Adrenal gland (tissue), 12 donors: ENCODE results near the gene DDX21. TPM values are rescaled to one million over a fixed set of nuclear protein-coding genes. Genes with fewer than 3 reads are reported as not detected.
"Not testable (repeated sequence)": the region's sequence is repeated elsewhere in the genome, so short reads cannot be mapped to it uniquely, and the experiment has no call there.

Source experiments
- DNase-seq, 7 donors: peaks; one replicate each; pipeline ENCODE4 v3.0.0-alpha.2; 2019 to 2020
- H3K27ac ChIP-seq, 5 donors: fragments of 200-600 bp; sonication (generic) in 4 of 5; 1 replicate in 3 of 5; 2 replicates in 2 of 5; pipeline versions ENCODE4 v1.5.1 to v1.8.0; 2016 to 2020; ENCODE audit warnings: mild to moderate bottlenecking in 1 of 5
- H3K27me3 ChIP-seq: fragments of 200-600 bp; 2 replicates; pipeline ENCODE4 v1.8.0; 2021
- H3K36me3 ChIP-seq, 2 donors: fragments of 200-600 bp; replicated peaks in 1 of 2; 1 replicate in 1 of 2; 2 replicates in 1 of 2; pipeline versions ENCODE4 v1.5.1 to v1.8.0; 2018 to 2022
- H3K4me1 ChIP-seq, 2 donors: fragments of 200-600 bp; replicated peaks in 1 of 2; 1 replicate in 1 of 2; 2 replicates in 1 of 2; pipeline versions ENCODE4 v1.5.1 to v1.8.0; 2018 to 2021
- H3K4me3 ChIP-seq, 4 donors: fragments of 200-600 bp; sonication (generic) in 3 of 4; one replicate each; pipeline ENCODE4 v1.5.1; 2016 to 2018
- H3K9me3 ChIP-seq, 3 donors: fragments of 200-600 bp; sonication (generic) in 1 of 3; replicated peaks in 1 of 3; 1 replicate in 2 of 3; 2 replicates in 1 of 3; pipeline versions ENCODE4 v1.5.1 to v1.8.0; 2016 to 2021
- POLR2A ChIP-seq, 2 donors: fragments of 450-650 bp; IDR thresholded peaks; one replicate each; pipeline ENCODE4 v1.6.1; 2017; ENCODE audit warnings: antibody characterized with exemption in 2 of 2, mild to moderate bottlenecking in 2 of 2, moderate library complexity in 1 of 2
- WGBS, 4 donors: extraction: QIAGEN DNeasy Blood & Tissue Kit in 2 of 4; methylation state at CpG; one replicate each; pipeline versions ENCODE4 v1.1.5 to v1.1.7; 2013 to 2017; 5-methylcytosine and 5-hydroxymethylcytosine counted together
- intact Hi-C, 2 donors: fragments of 100-400 bp; cut with DNase I; formaldehyde crosslinking; loops; one replicate each; pipeline versions ENCODE4 v1.14.1 to v1.15.0; 2022 to 2023
- polyA plus RNA-seq, 3 donors: library from polyadenylated mRNA; stranded (reverse); fragments of 200-250 nt in 2 of 3; fragments of 350-450 nt in 1 of 3; fragmentation: Illumina TruSeq in 1 of 3; extraction: RNeasy Lipid Tissue Mini Kit (QIAGEN cat#74804) in 1 of 3; gene quantifications; one replicate each; pipeline ENCODE4 v1.2.3, GENCODE V29; 2013 to 2014
- total RNA-seq, 9 donors: library from RNA; depleted of rRNA in 4 of 9; stranded (reverse); fragments of >200 nt in 4 of 9; fragments of 120-200 nt in 1 of 9; fragmentation: NEBNext Ultra II Directional in 1 of 9; extraction: Animal tissue kit (Norgen Biotek cat#: 25700) in 1 of 9; gene quantifications; one replicate each; pipeline versions ENCODE4 v1.1.0 to v1.2.4, GENCODE V29; 2013 to 2023
- TF ChIP-seq, protein P1 (sequence below), 6 experiments: fragments of 450-650 bp in 4 of 6; fragments of 200-600 bp in 2 of 6; sonication (generic) in 1 of 6; IDR thresholded peaks; 1 replicate in 5 of 6; 2 replicates in 1 of 6; pipeline versions ENCODE4 v1.5.1 to v1.8.0; 2016 to 2021; ENCODE audit warnings: antibody characterized with exemption in 6 of 6, mild to moderate bottlenecking in 2 of 6, moderate library complexity in 1 of 6
- donor health status: healthy with polysubstance abuse.
- donor health status: Bipolar disorder and iron deficiency.
- donor health status: DM: yes; HTN: yes; CAD: no.
- donor health status: DM: no; HTN: no; CAD: no.
- donor health status: DM: no; HTN: no; CAD: no.
- donor health status: DM: yes; HTN: yes; CAD: no.

Gene DDX21
- total and polyA plus RNA-seq, 12 donors = 14.2 to 89.0 (median 40.0) TPM

DNA sequence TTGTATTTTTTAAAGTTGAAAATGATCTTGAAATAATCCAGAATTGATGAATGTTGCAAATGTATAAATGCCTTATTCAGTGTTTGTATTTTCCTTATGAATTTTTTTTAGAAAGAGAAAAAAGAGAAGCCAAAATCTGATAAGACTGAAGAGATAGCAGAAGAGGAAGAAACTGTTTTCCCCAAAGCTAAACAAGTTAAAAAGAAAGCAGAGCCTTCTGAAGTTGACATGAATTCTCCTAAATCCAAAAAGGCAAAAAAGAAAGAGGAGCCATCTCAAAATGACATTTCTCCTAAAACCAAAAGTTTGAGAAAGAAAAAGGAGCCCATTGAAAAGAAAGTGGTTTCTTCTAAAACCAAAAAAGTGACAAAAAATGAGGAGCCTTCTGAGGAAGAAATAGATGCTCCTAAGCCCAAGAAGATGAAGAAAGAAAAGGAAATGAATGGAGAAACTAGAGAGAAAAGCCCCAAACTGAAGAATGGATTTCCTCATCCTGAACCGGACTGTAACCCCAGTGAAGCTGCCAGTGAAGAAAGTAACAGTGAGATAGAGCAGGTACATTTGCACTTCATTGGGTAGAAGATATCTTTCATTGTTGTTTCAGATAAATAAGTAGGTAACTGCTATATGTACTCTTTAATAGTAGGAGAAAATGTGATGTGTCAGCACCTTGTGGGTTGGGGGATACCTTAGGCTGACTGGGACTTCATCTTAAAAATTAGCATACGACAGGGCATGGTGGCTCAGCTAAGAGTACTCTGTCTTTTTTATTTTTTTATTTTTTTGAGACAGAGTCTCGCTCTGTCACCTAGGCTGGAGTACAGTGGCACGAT, 3.9 kb downstream of the DDX21 start:
- peaks cover 6 to 23% of the 10 kb centered on the region in 2 donors for H3K4me1 ChIP-seq
- H3K36me3 ChIP-seq = peaks cover 0 to 51% of the 10 kb centered on the region in 2 donors
- TF ChIP-seq, protein P1, sequence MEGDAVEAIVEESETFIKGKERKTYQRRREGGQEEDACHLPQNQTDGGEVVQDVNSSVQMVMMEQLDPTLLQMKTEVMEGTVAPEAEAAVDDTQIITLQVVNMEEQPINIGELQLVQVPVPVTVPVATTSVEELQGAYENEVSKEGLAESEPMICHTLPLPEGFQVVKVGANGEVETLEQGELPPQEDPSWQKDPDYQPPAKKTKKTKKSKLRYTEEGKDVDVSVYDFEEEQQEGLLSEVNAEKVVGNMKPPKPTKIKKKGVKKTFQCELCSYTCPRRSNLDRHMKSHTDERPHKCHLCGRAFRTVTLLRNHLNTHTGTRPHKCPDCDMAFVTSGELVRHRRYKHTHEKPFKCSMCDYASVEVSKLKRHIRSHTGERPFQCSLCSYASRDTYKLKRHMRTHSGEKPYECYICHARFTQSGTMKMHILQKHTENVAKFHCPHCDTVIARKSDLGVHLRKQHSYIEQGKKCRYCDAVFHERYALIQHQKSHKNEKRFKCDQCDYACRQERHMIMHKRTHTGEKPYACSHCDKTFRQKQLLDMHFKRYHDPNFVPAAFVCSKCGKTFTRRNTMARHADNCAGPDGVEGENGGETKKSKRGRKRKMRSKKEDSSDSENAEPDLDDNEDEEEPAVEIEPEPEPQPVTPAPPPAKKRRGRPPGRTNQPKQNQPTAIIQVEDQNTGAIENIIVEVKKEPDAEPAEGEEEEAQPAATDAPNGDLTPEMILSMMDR (IDR thresholded peaks at IDR 0.05) = no peak
- no peak for TF ChIP-seq POLR2A (IDR thresholded peaks at IDR 0.05)
- H3K4me3 ChIP-seq = no peak overlapping the region
- H3K9me3 ChIP-seq = no peaks in the 10 kb centered on the region
- no peak overlapping the region for H3K27ac ChIP-seq
- no peaks in the 10 kb centered on the region for H3K27me3 ChIP-seq
- intact Hi-C loops = no loop called here
- WGBS, 4 donors = 92 to 95% (median 93%) methylated on average over 4 of the region's 4 CpGs
- no peak for DNase-seq

DNA sequence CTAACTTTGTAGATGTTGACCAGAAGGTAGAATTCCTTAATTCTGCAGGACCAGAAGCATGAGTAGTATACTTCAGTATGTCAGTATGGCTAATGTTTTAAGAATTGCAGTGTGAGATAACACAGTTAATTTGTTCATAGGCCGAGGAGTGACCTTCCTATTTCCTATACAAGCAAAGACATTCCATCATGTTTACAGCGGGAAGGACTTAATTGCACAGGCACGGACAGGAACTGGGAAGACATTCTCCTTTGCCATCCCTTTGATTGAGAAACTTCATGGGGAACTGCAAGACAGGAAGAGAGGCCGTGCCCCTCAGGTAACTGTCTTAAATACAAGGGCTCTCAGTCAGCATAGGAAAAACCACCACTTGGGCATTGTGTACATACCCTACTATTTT, 7.2 kb downstream of the DDX21 start:
- H3K27ac ChIP-seq = no peak overlapping the region
- no peak for DNase-seq
- intact Hi-C loops = no loop called here
- H3K4me1 ChIP-seq = peaks cover 0 to 2% of the 10 kb centered on the region in 2 donors
- H3K9me3 ChIP-seq = no peaks in the 10 kb centered on the region
- H3K36me3 ChIP-seq = peaks cover 0 to 84% of the 10 kb centered on the region in 2 donors
- no peak for TF ChIP-seq POLR2A (IDR thresholded peaks at IDR 0.05)
- TF ChIP-seq, protein P1 (IDR thresholded peaks at IDR 0.05) = no peak
- no peaks in the 10 kb centered on the region for H3K27me3 ChIP-seq
- H3K4me3 ChIP-seq = no peak overlapping the region
- 89 to 96% (median 90%) methylated on average over 4 of the region's 4 CpGs for WGBS, 4 donors

DNA sequence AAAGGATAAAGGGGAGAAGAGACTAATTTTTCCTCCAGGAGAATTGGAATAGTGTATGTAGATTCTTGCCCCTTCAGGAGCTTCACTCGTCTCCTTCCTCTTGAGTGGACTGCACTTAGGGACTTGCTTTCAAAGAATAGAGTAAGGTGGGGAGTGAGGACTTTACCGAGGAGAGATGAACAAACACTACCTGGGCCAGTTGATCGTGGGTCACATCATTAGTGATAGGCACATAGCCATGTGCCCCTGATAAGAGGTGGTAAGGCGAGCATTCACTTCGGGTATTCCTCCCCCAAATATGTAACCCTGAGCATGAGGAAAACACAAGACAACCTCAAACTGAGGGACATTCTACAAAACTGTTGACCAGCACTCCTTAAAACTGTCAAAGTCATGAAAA, 18.0 kb downstream of the DDX21 start:
- 72 to 85% (median 78%) methylated on average over 5 of the region's 5 CpGs for WGBS, 4 donors
- Histone ChIP-seq H3K4me3 (no peak overlapping the region), H3K36me3 (peaks cover 0 to 99% of the 10 kb centered on the region in 2 donors), H3K4me1 (no peaks in the 10 kb centered on the region), H3K27me3 (no peaks in the 10 kb centered on the region), H3K9me3 (no peaks in the 10 kb centered on the region), H3K27ac (no peak overlapping the region)
- TF ChIP-seq, protein P1 (IDR thresholded peaks at IDR 0.05) = no peak
- no peak for TF ChIP-seq POLR2A (IDR thresholded peaks at IDR 0.05)
- intact Hi-C loops = loop anchor here in 1 of 2 donors (10.0 kb wide), 1 partner anchor 229 kb away; no protein-coding TSS in a partner anchor
- no peak for DNase-seq

DNA sequence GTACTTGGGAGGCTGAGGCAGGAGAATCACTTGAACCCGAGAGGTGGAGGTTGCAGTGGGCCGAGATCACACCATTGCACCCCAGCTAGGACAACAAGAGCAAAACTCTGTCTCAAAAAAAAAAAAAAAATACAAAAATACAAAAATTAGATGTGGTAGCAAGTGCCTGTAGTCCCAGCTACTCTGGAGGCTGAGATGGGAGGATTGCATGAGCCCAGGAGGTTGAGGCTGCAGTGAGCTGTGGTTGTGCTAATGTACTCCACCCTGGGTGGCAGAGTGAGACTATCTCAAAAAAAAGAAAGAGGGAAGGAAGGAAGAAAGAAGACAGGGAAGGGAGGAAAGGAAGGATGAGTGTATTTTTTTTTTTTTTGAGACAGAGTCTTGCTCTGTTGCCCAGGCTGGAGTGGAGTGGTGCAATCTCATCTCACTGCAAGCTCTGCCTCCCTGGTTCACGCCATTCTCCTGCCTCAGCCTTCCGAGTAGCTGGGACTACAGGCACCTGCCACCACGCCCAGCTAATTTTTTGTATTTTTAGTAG, 20.0 kb downstream of the DDX21 start:
- WGBS, 4 donors = 90 to 98% (median 92%) methylated on average over 5 of the region's 5 CpGs
- not testable (repeated sequence) for H3K4me3 ChIP-seq, DNase-seq, H3K27me3 ChIP-seq, H3K4me1 ChIP-seq, H3K27ac ChIP-seq, H3K9me3 ChIP-seq
- intact Hi-C loops = loop anchor here in 1 of 2 donors (10.0 kb wide), 1 partner anchor 231 kb away; no protein-coding TSS in a partner anchor
- peaks cover 0 to 96% of the 10 kb centered on the region in 2 donors for H3K36me3 ChIP-seq

DNA sequence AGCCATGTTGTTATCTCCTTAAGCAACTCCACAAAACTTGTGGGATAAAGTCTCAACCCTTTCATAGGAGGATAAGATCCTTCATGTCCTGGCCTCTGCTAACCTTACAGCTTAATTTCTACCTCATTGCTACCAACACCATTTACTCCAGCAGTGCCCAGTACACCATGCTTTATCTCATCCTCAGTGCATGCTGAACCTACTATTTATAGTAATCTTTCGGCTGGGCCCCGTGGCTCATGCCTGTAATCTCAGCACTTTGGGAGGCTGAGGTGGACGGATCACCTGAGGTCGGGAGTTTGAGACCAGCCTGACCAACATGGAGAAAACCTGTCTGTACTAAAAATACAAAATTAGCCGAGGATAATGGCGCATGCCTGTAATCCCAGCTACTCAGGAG, 23.8 kb downstream of the DDX21 start:
- intact Hi-C loops = loop anchor here in 1 of 2 donors (10.0 kb wide), 1 partner anchor 235 kb away; no protein-coding TSS in a partner anchor
- 86 to 92% (median 91%) methylated on average over 6 of the region's 6 CpGs for WGBS, 4 donors
- not testable (repeated sequence) for H3K9me3 ChIP-seq, H3K4me3 ChIP-seq, H3K27ac ChIP-seq, DNase-seq, H3K27me3 ChIP-seq
- Histone ChIP-seq H3K36me3 (peaks cover 0 to 77% of the 10 kb centered on the region in 2 donors), H3K4me1 (peaks cover 0 to 11% of the 10 kb centered on the region in 2 donors)
